NCI-H2227 (cell line): ENCODE measurements around the gene IFI44.

Experiments
- DNase-seq: peaks from one replicate; lab custom pipeline; 2025; ENCODE audit not compliant: unreplicated experiment; lab: John Stamatoyannopoulos, UW

IFI44 gene, protein sequence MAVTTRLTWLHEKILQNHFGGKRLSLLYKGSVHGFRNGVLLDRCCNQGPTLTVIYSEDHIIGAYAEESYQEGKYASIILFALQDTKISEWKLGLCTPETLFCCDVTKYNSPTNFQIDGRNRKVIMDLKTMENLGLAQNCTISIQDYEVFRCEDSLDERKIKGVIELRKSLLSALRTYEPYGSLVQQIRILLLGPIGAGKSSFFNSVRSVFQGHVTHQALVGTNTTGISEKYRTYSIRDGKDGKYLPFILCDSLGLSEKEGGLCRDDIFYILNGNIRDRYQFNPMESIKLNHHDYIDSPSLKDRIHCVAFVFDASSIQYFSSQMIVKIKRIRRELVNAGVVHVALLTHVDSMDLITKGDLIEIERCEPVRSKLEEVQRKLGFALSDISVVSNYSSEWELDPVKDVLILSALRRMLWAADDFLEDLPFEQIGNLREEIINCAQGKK

DNA sequence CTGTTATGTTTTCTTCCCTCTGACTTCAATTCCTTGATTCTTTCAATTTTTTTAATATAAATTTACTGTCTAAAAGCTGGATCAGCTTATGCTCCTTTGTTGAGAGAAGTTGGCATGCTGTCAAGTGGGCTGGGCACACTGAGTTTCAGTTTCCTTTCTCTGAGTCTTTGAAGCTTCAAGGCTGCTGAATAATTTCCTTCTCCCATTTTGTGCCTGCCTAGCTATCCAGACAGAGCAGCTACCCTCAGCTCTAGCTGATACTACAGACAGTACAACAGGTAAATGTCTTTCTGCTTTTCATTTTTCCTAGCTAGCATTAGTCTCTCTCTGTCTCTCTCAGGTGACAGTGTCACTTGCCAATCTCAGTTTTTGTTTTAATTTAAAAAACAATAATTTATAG, at the start of gene IFI44:
IFI44 (plus strand) TSS at position 204 of the 400 bp plus-strand sequence. CDS start 365 bp downstream, outside the sequence.
- DNase-seq, result no peak

DNA sequence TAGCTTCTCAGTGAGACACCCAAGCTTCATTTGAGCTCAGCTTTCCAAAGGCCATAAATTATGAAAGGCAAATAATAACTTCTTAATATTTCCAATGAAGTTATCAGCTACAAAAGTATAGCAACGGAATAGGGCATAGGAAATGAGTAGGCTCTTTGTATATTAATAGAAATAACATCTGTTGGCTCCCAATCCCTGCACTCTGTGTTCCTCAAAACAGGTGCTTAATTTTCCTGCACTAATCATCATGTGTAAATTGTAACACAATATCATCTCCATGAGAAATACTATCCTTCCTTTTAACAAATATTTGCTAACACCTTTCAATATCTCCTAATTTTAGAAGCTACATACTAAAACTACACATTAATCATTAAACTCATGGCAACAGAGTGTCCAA, 48.6 kb upstream of the IFI44 start:
- DNase-seq, result no peak

DNA sequence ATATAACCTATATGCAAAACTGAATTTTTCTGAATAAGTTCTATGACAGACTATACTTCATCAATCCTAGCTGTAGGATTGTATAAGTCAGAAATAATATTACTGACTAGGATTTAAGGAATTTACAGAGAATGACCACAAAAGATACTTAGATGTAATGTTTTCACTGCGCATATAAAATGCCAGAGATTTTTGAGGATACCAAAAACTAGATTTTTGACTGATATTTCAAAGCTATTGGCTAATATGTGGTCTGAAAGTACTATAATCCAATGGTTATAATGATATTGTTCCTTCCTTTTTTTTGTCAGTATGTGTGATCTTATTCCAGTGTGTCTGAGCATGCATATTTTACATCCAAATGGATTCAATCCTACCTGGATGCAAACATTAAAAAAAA, 46.4 kb upstream of the IFI44 start:
- no peak for DNase-seq

DNA sequence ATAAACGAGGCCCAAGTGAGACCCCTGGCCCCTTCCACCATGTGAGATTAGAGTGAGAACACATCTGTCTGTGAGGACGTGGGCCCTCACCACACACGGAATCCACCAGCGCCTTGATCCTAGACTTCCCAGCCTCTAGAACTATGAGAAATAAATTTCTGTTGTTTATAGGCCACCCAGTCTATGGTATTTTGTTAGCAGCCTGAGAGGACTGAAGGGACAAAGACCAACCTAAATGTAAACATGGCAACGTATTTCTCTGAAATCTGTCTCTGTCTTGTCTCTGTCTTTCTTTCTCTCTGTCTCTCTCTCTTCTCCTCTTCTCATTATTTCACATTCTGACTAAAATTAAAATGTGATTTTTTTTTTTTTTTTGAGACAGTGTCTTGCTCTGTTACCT, 45.0 kb upstream of the IFI44 start:
- DNase-seq, result no peak

DNA sequence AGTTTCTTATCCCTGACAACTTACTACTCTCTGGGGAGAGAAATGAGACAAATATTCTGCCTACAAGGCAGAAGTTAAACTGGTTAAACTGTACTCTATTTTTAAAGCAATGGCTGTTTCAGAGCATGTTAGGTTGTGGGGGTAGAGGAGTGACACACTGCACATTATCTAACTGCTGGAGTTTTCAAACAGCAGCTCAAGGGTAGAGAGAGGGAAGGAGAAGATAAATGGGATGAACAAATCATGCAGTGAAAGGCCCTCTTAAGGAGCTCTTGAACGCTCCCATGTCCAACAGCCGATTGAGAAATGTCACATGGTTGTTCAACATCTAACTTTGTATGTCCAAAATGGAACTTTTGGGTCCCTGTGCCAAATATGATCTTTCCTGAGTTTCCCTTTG, 43.4 kb upstream of the IFI44 start:
- no peak for DNase-seq

DNA sequence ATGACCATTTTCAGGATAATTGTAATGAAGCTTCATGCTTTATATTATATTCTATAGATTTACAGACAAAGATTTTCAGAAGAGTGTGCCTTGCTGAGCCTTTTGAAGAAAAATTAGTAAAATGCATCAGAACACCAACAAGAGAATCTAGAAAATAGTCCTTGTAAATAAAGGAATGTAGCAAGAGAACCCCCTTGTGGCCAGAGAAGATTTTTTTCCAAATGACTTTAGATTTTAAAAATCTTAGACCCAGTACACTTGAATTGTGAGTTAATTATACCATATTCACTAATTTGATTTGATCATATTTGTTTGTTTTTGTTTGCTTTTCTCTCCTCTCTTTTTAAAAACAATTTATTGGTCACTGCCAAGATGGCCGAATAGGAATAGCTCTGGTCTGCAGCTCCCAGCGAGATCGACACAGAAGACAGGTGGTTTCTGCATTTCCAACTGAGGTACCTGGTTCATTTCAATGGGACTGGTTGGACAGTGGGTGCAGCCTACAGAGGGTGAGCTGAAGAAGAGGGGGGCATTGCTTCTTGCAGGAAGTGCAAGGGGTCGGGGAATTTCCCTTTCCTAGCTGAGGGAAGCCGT, 42.2 kb upstream of the IFI44 start:
- no peak for DNase-seq

DNA sequence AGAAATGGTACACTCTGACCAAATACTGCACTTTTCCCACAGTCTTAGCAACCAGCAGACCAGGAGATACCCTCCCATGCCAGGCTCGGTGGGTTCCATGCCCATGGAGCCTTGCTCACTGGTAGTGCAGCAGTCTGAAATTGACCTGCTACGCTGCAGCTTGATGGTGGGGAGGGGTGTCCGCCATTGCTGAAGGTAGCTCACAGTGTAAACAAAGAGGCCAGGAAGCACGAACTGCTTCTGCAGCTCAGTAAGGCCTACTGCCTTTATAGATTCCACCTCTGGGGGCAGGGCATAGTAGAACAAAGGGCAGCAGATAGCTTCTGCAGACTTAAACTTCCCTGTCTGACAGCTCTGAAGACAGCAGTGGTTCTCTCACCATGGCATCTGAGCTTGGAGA, 41.7 kb upstream of the IFI44 start:
- DNase-seq, result no peak

DNA sequence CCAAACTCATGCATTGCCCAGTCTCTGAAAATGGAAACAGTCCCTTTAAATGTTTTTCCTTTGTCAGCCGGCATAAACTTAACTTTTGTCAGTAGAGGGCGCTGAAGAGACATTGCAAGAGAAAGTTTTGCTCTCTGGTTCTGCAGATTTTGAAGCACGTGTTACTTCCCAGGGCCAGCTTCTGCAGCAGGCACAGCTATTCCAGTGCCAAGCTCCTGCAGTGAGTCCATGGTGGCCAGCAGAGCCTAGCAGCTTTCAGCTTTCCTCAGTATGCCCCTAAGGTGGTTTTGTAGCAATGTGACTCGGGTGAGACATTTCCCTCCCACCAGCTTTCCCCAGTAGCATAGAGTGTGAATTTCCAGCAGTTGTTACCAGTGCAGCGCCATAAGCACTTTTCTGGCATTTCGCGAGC, 32.0 kb upstream of the IFI44 start:
- no peak for DNase-seq

DNA sequence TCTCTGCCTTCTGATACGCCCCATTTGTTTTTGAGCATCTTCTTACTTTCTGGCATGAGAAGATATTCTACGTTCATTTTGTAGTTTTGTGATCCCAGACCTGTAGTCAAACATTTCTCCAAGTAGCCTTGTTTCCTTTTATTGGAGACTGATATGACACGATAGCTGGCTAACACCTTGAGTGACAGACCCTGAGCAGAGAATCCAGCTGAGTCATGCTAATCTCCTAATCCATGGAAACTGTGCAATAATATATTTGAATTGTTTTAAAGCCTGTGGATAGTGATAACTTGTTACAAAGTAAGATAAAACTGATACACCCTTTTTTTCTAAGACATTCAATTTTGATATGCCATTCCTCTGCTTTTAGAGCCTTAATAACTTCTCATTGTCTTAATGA, 30.6 kb upstream of the IFI44 start:
- no peak for DNase-seq

DNA sequence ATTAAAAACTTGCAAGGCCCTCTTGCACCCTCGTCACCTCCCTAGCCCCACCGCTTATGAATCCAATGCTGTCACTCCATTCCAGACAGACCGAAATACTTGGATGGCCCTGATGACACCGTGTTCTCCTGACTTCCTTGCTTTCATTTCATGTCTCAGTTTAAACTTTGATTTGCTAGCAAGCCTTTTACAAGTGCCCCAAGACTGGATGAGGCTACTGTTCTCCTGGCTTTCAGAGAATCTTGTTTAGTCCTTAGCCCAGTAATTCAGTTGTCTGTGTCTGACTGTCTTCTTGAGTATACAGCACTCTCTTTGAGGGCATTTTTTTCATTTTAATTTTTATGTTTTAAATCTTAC, 30.2 kb upstream of the IFI44 start:
- DNase-seq, result no peak

DNA sequence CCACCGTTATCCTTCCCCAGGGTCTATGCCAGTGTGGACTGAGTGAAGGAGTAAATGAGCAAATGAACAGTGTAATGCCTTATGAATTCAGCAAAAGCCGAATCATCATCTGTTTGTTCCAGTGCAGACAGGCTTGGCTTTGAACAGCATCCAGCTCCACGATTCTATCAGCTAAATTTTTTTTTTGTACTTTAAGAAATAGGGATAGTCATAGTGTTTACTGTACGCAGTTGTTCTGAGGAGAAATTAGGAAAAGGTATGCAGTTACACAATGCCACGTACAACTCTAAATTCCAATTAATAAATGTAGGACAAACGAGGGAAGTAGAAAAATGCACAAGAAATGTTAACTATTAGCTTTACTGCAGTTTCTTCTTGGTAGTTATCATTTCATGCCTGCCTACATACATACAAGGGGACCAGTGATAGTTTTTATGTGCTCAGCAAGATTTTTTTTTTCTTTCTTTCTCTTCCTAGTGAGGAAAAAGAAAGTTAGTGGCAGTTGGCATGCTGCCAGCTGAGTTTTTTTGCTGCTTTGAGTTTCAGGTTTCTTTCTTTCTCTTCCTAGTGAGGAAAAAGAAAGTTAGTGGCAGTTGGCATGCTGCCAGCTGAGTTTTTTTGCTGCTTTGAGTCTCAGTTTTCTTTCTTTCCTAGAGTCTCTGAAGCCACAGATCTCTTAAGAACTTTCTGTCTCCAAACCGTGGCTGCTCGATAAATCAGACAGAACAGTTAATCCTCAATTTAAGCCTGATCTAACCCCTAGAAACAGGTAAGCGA, 29.6 kb upstream of the IFI44 start, which contains the start of gene IFI44L:
IFI44L (plus strand) TSS at position 646 of the 777 bp plus-strand sequence. CDS start 7,468 bp downstream, outside the sequence.
- no peak for DNase-seq

DNA sequence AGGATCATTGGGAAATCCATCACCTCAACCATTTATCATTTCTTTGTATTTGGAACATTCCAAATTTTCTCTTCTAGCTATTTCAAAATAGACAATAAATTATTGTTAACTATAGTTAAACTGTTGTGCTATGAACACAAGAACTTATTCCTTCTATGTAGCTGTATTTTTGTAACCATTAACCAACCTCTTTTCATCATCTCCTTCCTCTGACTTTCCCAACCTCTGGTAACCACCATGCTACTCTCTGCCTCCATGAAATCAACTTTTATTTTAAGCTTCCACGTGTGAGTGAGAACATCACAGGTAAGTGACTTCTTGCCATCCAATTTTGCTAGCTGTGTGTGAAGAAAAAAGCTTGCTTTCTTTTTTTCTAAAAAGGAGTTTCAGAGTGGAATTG, 29.0 kb upstream of the IFI44 start:
- DNase-seq, result no peak

DNA sequence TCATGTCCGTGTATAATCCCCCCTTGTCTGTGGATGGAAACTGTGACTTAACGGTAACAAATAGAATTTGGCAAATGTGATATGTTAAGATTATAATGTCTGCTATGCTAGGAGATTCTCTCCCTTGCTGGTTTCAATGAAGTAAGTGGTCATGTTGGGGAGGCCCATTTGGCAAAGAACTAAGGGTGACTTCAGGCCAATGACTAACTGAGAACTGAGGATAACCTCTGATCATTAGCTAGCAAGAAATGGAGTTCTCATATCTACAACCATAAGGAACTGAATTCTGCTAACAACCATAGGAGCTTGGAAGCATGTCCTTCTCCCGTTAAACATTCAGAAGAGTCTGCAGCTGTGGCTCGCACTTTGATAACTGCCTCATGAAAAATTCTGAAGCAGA, 27.1 kb upstream of the IFI44 start:
- DNase-seq, result no peak

DNA sequence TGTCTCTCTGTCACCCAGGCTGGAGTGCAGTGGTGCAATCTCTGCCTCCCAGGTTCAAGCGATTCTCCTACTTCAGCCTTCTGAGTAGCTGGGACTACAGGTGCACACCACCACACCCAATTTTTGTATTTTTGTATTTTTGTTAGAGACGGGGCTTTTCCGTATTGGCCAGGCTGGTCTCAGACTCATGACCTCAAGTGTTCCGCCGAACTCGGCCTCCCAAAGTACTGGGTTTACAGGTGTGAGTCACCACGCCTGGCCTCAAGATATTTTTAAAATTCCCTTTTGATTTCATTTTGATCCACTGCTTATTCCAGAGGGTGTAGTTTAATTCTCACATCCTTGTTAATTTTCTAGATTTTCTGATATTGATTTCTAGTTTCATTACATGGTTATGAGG, 25.6 kb upstream of the IFI44 start:
- no peak for DNase-seq

DNA sequence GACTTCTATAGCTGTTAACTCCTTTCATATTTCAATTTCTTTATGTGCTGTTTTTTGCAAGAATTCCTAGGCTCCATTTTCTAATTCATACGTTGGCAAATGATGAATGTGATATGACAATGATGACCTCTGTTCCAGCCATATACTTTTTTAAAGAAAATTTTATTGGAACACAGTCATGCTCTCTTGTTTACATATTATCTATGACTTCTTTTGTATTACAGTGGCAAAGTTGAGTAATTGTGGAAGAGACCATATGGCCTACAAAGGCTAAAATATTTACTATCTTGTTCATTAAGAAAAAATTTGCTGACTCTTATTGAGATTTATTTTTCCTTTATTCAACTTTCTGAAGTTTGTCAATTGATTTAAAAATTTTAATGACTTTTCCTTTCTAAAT, 22.3 kb upstream of the IFI44 start:
- no peak for DNase-seq

DNA sequence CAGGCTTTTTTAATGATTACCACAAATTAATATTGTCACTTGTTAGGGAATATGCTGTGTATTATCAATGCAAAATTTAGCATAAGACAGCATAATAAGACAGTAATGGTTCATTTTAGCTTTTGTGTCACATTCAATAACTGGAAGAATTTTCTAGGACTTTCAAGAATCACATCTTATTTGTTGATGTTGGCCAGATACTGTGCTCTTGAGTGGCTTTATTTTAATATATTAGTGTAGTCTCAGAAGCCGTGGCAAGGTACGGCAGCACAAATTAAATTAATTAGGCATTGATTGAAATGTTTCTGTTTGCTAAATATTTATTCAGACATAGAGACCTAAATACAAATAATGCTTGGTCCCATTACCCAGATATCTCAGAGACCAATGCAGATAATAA, 19.0 kb upstream of the IFI44 start:
- no peak for DNase-seq

DNA sequence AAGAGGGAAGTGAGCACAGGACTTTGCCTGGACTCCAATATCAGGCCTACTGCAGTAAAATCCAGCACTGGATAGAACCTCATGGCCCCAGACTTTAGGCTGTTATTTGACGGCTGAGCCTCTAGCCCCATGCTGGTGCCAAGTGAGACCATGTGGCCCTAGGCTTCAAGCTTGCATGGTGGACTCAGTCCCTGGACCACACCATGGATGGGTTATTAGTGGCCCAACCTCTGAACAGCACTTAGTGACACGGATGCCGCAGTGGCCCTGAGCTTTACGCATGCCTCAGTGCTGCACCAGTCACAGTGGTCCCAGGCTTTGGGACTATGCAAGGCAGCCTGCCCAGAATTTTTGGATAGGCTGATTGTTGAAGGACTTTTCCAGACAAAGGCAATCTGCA, 16.4 kb upstream of the IFI44 start:
- DNase-seq, result no peak

DNA sequence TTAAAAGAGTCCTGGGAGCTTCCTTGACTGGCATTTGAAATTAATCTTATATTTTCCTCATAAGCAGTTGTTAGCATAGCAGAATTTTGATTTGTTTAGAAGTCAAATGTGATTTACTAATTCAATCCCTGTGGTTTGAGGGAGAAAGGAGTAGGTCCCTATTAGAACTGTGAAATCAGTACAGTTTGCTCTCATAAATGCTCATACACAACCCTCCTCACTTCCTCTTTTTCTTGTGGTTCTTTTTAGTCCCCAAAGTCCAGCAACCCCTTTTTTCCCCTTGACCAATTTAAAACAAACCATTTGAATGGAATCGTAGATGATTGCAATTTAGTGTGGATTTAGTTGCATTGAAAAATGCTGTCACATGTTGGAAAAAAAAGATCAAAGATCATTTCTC, 9.2 kb upstream of the IFI44 start:
- no peak for DNase-seq

DNA sequence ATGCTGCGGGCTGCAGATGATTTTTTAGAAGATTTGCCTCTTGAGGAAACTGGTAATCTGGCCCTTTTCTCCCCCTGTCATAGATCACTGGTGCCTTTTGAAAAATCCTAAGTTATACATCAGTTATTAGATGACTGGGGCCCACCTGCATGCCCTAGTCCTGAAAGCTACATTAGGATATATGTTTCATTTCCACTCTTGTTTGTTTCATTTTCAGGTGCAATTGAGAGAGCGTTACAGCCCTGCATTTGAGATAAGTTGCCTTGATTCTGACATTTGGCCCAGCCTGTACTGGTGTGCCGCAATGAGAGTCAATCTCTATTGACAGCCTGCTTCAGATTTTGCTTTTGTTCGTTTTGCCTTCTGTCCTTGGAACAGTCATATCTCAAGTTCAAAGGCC, 8.1 kb upstream of the IFI44 start:
- DNase-seq, result no peak

DNA sequence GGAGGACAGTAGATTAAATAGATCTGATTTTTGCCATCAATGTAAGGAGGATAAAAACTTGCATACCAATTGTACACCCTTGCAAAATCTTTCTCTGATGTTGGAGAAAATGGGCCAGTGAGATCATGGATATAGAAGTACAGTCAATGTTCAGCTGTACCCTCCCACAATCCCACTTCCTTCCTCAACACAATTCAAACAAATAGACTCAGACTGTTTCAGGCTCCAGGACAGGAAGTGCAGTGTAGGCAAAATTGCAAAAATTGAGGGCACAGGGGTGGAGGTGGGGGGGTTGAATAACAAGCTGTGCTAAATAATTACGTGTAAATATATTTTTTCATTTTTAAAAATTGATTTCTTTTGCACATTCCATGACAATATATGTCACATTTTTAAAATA, 3.9 kb upstream of the IFI44 start:
- no peak for DNase-seq

DNA sequence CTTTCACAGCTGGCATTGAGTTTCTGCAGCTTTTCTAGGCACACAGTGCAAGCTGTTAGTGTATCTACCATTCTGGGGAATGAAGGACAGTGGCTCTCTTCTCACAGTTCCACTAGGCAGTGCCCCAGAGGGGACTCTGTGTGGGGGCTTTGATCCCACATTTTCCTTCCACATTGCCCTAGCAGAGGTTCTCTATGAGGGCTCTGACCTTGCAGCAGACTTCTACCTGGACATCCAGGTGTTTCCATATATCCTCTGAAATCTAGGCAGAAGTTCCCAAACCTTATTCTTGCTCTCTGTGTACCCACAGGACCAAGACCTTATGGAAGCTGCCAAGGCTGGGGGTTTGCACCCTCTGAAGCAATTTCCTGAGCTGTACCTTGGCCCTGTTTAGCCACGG, 2.4 kb upstream of the IFI44 start:
- no peak for DNase-seq

DNA sequence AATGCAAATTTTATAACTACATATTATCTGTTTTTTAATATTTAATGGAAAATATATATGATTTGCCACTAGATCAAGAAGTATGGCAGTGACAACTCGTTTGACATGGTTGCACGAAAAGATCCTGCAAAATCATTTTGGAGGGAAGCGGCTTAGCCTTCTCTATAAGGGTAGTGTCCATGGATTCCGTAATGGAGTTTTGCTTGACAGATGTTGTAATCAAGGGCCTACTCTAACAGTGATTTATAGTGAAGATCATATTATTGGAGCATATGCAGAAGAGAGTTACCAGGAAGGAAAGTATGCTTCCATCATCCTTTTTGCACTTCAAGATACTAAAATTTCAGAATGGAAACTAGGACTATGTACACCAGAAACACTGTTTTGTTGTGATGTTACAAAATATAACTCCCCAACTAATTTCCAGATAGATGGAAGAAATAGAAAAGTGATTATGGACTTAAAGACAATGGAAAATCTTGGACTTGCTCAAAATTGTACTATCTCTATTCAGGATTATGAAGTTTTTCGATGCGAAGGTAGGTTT, 556 bp downstream of the IFI44 start:
- DNase-seq, result no peak
